AG10803 (cell line): ENCODE measurements around the gene SYNGAP1.
"Not testable (repeated sequence)": the region's sequence is repeated elsewhere in the genome, so short reads cannot be mapped to it uniquely, and the experiment has no call there.

Experiments used
- DNase-seq: peaks from one replicate; pipeline ENCODE4 v3.0.0; 2010; ENCODE audit warnings: low read depth
- H3K4me3 ChIP-seq: 2 replicates; pipeline ENCODE4 v1.5.1; 2011; ENCODE audit warnings: mild to moderate bottlenecking, low read length, control low read depth
- CTCF ChIP-seq: conservative IDR thresholded peaks from 2 replicates; pipeline ENCODE4 v1.5.1; 2011; ENCODE audit warnings: mild to moderate bottlenecking, low read length, control low read depth, inconsistent platforms

The SYNGAP1 gene

DNA sequence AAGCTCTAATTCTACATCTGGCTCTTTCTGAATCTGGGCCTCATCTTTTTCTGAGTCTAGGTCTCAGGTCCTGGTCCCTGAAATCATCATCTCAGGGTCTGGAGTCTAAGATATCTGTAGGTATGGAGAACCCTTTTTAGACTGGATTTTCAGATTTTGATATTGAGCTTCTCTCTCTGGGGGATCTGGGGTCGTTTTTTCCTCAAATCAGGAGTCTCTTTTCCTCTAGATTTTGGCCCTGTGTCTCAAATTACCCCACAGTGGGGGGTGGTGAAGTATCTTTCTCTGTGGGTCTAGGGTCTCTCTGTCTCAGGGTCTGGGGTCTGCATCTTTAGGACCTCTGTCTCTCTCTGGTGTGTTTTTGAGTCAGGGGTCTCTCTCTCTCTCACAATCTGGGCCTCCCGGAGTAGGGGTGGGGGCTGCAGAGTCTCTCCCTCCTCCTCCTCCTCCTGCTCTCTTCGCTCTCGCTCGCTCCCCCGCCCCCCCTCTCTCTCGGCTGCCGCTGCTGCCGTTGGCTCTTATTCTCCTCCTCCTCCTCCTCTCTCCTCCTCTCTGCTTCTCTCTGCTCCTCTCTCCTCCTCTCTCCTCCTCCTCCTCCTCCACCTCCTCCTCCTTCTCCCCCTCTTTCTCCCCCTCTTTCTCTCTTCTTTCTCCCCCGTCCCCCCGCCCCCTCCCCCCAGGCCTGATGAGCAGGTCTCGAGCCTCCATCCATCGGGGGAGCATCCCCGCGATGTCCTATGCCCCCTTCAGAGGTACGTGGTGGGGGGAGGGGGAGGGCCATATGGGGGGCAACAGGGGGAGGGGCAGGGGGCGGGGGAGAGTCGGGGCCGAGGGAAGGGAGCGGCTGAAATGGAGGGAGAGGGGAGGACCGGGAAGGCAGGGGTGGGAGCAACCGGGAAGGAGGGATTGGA lies at the start of gene SYNGAP1:
SYNGAP1 (plus strand) TSS at position 486 of the 911 bp plus-strand sequence; CDS start at position 686, 200 bp downstream.
- peak; percentile 67 for DNase-seq
- no peak for TF ChIP-seq CTCF
- H3K4me3 ChIP-seq = peak within 1 kb of the TSS; percentile 65

DNA sequence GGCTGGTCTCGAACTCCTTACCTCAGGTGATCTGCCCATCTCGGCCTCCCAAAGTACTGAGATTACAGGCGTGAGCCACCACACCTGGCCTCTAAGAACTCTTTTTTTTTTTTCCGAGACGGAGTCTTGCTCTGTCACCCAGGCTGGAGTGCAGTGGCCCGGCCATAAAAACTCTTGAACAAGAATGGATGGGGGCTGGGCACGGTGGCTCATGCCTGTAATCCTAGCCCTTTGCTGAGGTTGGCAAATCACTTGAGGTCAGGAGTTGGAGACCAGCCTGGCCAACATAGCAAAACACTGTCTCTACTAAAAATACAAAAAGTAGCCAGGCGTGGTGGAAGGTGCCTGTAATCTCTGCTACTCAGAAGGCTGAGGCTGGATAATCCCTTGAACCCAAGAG lies 48.0 kb upstream of the SYNGAP1 start:
- not testable (repeated sequence) for DNase-seq, H3K4me3 ChIP-seq

GRCh38 chr6:33372526-33373123 lies 47.2 kb upstream of the SYNGAP1 start:
- no peak overlapping the region for H3K4me3 ChIP-seq
- no peak for TF ChIP-seq CTCF
- no peak for DNase-seq

GRCh38 chr6:33373960-33374910 lies 45.6 kb upstream of the SYNGAP1 start:
- peak; percentile 29 for DNase-seq
- no peak overlapping the region for H3K4me3 ChIP-seq
- no peak for TF ChIP-seq CTCF

DNA sequence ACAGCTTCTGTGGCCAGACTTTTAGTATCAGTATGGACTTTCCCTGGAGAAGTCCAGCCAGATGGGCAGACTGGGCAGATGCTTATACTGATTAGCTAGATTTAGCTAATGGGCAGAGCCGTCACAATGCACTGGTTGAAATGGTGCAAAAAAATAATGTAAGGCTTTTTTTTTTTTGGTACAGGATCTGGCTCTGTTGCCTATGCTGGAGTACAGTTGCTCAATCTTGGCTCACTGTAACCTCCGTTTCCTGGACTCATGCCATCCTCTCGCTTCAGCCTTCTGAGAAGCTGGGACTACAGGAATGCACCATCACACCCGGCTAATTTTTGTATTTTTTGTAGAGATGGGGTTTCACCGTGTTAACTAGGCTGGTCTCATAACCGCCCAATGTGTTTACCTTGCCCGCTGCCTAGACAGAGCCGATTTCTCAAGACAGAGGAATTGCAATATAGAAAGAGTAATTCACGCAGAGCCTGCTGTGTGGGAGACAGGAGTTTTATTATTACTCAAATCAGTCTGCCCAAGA lies 44.7 kb upstream of the SYNGAP1 start:
- TF ChIP-seq CTCF = no peak
- H3K4me3 ChIP-seq = peak overlapping the region; percentile 12; the same call in 1 of the 2 replicates
- peak; percentile 92 for DNase-seq

- TF ChIP-seq CTCF = no peak
- no peak for DNase-seq
- no peak overlapping the region for H3K4me3 ChIP-seq
Measured at GRCh38 chr6:33377171-33377570, 42.7 kb upstream of the SYNGAP1 start.

DNA sequence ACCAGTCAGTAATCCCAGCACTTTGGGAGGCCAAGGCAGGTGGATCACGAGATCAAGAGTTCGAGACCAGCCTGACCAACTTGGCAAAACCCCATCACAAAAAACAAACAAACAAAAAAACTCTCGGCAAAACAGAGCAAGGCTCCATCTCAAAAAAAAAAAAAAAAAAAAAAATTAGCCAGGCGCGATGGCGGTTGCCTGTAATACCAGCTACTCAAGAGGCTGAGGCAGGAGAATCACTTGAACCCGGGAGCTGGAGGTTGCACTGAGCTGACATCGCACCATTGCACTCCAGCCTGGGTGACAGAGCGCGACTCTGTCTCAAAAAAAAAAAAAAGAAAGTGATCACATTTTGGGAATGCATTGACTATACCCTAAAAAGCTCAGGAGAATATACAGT lies 40.7 kb upstream of the SYNGAP1 start:
- H3K4me3 ChIP-seq, DNase-seq: not testable (repeated sequence)
